ENCODE data around the gene CHSY1.

GRCh38 chr15:101167753-101168462, 83.9 kb downstream of the CHSY1 start:
- TF ChIP-seq RAD21 (IDR thresholded peaks at IDR 0.05; ENCODE audit: low read depth) (no peak), CREB1 (IDR thresholded peaks at IDR 0.05; ENCODE audit: low read depth) (no peak), TEAD4 (IDR thresholded peaks at IDR 0.05) (no peak), EP300 (IDR thresholded peaks at IDR 0.05; ENCODE audit: borderline replicate concordance) (no peak), MAX (IDR thresholded peaks at IDR 0.05) (no peak), NFIC (IDR thresholded peaks at IDR 0.05) (no peak), TAF1 (IDR thresholded peaks at IDR 0.05; ENCODE audit: low read depth) (no peak), CEBPB (IDR thresholded peaks at IDR 0.05) (no peak), REST (IDR thresholded peaks at IDR 0.05; ENCODE audit: low read depth) (no peak)

Data from Ishikawa (cell line).